Stimulated activated CD8-positive, alpha-beta memory T cell treated with anti-CD3 and anti-CD28 coated beads, Interleukin-12 subunit alpha, Interleukin-12 subunit beta, amount 100 ng/mL, for 4 hours (primary cell): ENCODE data around the gene NT5C1A.
A peak's percentile ranks its signal among the peaks of the same experiment; 100 is the strongest.

Experiments used
- DNase-seq: peaks from one replicate; pipeline ENCODE4 v3.0.0-alpha.2; 2020; ENCODE audit warnings: low read depth

The NT5C1A gene

DNA sequence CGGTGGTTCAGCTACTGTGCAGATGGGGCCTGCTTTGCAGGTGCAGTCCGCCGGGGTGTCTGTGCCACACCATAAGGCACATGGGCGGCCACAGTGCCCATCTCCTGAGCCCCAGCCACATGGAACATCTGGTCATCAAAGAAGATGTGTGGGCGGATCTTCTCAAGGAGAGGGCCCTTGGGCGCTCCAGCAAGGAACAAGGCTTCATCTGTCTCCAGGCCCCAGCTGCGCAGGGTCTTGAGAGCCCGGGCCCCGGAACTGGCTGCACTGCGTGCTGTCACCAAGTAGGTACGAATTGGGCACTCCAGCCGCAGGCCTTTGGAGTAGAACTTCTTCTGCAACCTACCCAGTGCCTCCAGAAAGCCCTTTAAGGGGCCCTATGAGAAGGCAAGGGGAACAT lies 12.8 kb downstream of the NT5C1A start:
- DNase-seq = no peak

GRCh38 chr1:39657923-39658485 lies 13.9 kb downstream of the NT5C1A start:
- DNase-seq = no peak

DNA sequence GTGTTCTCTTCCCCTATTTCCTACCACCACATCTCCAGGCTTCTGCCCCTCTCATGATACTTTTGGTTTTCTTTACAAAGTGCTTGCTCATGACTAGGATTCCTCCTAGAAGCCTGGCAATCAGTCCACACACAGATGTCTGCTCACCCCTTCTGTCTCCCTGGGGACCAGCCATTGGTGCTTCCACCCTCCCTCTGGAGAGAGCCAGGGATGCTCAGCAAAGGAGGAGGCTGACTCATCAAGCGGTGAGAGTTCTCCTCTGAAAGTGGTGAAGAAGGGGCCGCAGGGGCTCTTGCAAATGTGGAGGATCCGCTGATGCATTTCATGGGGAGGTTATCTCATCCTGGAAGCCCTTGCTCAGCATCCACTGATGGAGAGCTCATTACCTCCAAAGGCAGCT lies 14.5 kb downstream of the NT5C1A start:
- DNase-seq = no peak

GRCh38 chr1:39656391-39656790 lies 15.5 kb downstream of the NT5C1A start:
- DNase-seq = no peak

DNA sequence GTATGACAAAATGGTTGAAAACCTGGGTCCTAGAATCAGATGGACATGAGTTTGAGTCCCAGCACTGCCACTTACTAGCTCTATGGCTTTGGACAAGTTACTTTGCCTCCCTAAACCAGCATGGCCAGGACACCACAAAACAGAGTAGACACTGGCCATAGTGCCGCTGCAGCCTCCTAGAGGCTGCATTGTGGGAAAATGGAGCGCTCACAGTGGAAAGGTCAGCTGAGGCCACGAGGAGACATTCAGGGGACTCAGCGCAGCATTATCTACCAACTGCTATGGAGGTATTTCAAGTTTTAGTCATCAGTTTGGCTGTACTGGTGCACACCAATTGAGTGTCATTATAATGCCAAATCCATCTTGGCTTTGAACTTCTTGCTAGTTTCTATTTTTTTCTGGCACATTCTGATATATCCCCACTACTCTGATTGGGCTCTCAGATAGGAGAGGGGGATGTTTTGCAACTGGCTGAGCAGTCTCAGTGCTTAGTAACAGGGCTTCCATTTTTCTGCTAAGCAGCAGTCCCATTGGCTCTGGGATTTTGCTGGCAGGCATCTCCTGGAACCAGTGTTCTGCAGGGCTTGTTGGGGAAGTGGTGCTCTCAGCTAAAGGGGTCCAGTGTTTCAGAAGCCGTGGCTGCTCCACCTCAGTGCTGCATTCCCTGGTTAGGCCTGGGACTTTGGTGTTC lies 16.2 kb downstream of the NT5C1A start:
- no peak for DNase-seq

DNA sequence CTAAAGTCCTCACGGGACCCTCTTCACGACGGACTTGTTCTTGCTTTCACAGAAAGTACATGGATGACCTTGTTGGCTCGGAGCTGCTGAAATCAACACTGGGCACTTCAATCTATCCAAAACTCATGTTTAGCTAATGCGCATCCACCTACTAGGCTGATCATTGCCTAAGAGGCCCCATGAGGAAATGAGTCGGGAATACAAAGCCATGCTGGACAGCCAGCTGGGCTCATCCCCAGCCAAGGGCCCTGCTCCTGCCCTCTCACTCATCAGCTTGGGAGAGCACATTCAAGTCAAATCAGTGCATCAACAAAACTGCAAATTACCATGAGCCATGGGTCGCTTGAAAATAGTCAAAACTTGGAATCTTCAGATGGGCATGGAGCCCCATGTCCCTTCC lies 17.6 kb downstream of the NT5C1A start:
- no peak for DNase-seq

GRCh38 chr1:39653546-39654031 lies 18.3 kb downstream of the NT5C1A start:
- peak; percentile 47 for DNase-seq

- no peak for DNase-seq
Measured at GRCh38 chr1:39652554-39652953, 19.4 kb downstream of the NT5C1A start.

- no peak for DNase-seq
Measured at GRCh38 chr1:39652105-39652504, 19.8 kb downstream of the NT5C1A start.

GRCh38 chr1:39650431-39650830 lies 21.5 kb downstream of the NT5C1A start:
- DNase-seq = no peak

DNA sequence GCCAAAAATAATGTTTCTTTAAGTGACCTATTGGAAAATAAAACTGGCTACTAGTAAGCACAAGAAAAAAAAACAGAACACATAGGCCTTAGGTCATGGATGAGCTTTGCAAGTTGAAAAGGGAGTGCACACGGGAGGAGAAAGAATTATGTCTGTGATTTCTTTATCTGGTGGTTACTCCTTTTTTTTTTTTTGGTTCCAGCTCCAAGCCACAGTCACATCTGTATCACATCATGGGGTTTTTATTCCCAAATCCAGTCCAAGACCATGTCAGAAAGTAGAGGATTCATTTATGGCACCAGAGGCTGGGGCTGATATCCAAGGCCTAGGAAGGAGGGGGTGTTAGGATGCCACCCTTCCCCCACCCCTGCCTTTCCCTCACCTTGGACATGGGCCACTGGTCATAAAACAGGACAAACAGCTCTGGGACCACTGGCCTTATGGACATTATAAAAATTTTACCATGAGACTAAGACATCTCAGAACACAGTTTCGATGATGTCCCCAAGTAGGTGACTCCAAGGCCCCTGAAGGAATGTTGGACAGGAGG lies 22.2 kb downstream of the NT5C1A start:
- no peak for DNase-seq

DNA sequence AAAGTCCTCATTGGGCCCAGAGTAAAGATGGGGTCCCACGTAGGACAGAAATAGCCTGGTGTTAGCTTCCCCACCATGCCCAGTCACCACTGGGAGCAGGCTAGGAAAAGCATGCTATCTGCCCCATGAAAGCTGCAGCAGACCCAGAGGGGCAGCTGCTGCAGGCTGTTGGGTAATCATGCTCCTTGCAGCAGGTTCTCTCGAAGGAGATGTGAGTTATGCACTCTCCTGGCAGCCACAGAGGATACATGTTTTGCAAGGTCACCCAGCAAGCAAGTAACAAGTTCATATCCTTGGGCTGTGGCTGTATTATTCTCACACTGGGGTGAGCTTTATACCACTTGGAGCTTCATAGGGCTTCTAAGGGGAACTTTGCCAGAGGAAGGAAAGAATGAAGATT lies 23.4 kb downstream of the NT5C1A start:
- DNase-seq = no peak

DNA sequence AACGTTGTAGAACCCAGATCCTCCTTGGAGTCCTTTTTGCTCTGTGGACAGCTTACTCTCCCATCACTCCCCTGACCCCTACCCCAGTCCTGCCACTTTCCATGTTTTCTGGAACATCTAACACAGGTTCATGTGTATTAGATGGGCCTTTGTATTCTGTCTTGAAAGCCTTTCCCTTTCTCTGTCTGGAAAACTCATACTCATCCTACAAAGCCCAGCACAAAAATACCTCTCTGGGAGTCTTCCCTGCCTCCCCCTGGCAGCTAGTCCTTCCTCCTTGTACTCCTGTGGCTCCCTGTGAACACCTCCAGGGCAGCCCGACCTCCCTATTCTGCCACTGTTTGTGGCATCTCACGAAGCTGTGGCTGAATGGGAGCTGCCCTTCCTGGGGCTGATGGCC lies 24.7 kb downstream of the NT5C1A start:
- DNase-seq = no peak

- no peak for DNase-seq
Measured at GRCh38 chr1:39646232-39647081, 25.4 kb downstream of the NT5C1A start.

- DNase-seq = no peak
Measured at GRCh38 chr1:39645411-39646043, 26.4 kb downstream of the NT5C1A start.

DNA sequence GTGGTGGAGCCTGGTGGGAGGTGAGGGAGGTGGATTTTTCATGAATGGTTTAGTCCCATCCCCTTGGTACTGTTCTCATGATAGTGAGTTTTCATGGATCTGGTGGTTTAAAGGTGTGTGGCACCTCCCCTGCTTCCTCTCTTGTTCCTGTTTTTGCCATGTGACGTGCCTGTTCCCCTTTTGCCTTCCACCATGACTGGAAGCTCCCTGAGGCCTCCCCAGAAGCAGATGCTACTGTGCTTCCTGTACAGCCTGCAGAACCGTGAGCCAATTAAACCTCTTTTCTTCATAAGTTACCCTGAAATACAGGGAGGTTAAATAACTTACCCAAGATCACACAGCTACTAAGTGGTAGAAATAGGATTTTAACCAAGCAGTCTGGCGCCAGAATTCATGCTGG lies 28.2 kb downstream of the NT5C1A start:
- no peak for DNase-seq

DNA sequence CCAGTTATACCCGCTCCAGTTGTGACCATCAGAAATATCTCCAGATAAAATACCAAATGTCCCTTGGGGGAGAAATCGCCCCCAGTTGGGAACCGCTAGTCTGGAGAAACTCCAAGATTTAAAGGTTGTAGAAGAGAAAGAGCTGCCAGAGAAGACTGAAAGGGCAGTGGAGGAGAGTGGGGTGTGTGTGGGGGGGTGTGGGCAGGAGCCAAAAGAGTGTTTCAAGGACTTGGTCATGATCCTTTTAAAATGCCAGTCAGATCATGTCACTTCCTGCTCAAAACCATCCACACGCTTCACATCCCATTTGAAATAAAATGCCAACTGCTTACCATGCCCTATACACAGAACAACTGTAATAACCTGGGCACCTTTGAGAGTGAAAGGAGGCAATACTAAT lies 29.1 kb downstream of the NT5C1A start:
- no peak for DNase-seq

DNA sequence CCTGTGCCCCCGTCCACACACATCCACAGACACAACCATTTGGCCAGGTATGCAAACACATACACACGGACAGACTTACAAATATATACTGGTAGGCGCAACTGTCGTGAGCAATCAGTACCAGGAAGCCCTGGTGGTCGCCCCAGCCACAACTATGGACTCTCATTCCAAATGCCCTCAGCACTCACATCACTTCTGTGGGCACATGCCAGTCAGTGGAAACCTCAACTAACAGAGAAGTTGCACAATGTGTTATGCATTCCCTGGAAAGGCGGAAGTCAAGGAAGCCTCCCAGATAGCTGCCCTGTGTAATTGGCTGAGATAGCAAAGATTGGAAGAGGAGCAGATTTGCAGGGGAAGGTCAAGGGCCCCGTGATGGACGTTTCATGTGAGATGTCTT lies 31.0 kb downstream of the NT5C1A start:
- no peak for DNase-seq

DNA sequence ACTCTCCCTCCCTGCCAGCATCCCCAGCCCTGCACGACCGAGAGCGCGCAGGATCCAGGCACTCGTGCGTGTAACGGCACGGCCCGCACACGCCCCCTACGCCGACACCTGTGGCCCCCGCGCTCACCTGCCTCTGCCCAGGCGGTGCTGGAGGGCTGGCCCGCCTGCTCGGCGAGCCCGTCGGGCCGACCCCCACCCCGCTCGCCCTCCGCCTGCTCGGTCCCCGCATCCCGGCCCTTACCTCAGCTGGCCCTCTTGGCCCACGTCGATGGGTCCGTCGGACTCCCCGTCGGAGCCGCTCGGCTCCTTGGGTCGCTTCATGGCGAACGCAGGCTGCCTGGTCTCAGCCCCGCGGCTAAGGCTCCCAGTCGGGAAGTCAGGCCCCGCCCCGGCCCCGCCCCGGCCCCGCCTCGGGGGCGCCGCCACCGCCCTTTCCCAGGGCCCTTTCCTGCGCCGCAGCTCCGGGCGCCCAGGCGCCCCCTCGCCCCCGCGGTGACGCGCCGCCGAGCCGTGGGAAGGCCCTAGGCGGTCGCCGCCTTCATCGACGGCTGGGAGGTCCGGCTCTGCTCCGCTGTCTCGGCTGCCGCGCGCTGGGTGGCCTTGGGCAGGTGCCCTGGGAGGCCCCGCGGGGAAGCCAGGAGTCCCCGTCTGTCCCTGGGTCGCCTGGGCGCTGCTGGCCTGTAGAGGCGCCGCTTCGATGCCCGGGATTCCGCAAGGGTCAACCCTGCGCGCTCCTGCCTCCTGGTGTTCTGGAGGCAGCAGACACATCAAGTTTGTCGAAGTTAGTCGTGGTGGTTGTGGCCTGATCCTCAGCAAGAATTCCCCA lies 32.4 kb downstream of the NT5C1A start, which contains the start of gene HEYL:
HEYL (minus strand) TSS at position 339 of the 826 bp plus-strand sequence; CDS start at position 321, 18 bp downstream.
- DNase-seq = peak; percentile 65

GRCh38 chr1:39638965-39639304 lies 33.0 kb downstream of the NT5C1A start:
- no peak for DNase-seq

DNA sequence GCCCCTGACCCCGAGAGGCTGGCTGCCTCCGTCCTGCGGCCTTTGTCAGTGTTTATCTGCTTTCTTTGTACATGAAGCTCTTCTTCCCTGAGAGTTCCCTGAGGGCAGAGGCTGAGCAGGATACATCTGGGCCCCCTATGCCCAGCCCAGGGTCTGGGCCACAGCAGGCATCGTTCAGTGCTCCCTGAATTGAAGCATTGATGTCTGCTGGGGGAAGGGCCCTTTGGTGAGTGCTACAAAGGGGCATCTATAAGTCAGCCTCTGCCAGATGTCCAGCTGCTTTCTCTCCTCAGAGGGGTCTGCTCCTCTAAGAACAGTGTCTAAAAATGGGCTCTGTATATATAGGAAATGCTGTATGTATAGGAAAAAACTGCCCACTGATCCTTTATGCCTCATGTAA lies 34.5 kb downstream of the NT5C1A start:
- no peak for DNase-seq

- DNase-seq = no peak
Measured at GRCh38 chr1:39635871-39636210, 36.1 kb downstream of the NT5C1A start.
